Upper lobe of left lung (tissue), 4 donors: ENCODE measurements around the gene NUP214.

ENCODE experiments used
- EP300 ChIP-seq, 4 donors: sonication (generic); formaldehyde crosslinking; IDR thresholded peaks; one replicate each; pipeline ENCODE4 v1.5.1; 2017; ENCODE audit warnings: antibody characterized with exemption in 4 of 4, control low read depth in 2 of 4
- POLR2A ChIP-seq, 4 donors: fragments of 450-650 bp; IDR thresholded peaks; one replicate each; pipeline ENCODE4 v1.5.1; 2016 to 2017; ENCODE audit warnings: antibody characterized with exemption in 4 of 4, mild to moderate bottlenecking in 2 of 4
- POLR2AphosphoS5 ChIP-seq, 2 donors: sonication (generic); formaldehyde crosslinking; IDR thresholded peaks; one replicate each; pipeline ENCODE4 v1.5.1; 2017; ENCODE audit warnings: antibody characterized with exemption in 2 of 2
- TF ChIP-seq, protein P1 (sequence below), 6 experiments: fragments of 450-650 bp in 4 of 6; fragments of 200-600 bp in 2 of 6; sonication (generic) in 2 of 6; IDR thresholded peaks; one replicate each; pipeline ENCODE4 v1.5.1; 2016 to 2019; ENCODE audit warnings: antibody characterized with exemption in 6 of 6

DNA sequence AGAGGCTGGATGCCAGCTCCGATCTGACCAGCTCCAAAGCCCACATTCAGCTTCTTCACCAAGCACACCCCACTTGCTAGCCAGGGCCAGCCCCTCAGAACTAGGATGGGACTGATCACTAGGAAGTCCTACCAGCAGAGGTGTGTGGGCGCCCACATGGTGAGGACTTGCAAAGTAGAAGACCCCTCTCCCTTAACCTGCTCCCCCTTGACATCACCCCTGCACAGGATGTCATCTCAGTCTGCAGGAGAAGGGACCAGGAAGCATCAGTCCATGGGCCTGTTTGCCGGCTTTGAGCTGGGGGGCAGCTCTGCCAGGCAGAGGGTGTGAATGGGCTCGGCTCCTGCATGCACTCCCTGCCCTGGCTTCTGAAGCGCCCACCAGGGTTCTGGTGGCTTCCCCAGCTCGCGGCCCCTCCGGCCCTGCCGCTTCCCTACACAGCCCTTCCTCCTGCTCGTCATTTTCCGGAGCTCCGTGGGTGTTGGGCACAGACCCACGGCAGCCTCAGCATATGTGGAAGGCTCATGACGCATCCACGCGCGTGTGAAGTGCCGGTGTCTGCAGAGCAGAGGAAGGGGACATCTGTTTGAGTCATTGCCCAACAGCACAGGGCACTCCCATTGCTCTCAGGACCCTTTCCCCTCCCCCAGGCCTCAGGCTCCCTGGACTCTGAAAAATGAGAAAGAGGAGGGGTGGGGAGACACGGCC lies 154.6 kb downstream of the NUP214 start:
- TF ChIP-seq POLR2AphosphoS5 (IDR thresholded peaks at IDR 0.05): no peak
- TF ChIP-seq POLR2A (IDR thresholded peaks at IDR 0.05): no peak
- TF ChIP-seq, protein P1, sequence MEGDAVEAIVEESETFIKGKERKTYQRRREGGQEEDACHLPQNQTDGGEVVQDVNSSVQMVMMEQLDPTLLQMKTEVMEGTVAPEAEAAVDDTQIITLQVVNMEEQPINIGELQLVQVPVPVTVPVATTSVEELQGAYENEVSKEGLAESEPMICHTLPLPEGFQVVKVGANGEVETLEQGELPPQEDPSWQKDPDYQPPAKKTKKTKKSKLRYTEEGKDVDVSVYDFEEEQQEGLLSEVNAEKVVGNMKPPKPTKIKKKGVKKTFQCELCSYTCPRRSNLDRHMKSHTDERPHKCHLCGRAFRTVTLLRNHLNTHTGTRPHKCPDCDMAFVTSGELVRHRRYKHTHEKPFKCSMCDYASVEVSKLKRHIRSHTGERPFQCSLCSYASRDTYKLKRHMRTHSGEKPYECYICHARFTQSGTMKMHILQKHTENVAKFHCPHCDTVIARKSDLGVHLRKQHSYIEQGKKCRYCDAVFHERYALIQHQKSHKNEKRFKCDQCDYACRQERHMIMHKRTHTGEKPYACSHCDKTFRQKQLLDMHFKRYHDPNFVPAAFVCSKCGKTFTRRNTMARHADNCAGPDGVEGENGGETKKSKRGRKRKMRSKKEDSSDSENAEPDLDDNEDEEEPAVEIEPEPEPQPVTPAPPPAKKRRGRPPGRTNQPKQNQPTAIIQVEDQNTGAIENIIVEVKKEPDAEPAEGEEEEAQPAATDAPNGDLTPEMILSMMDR (IDR thresholded peaks at IDR 0.05): no peak
- no peak for TF ChIP-seq EP300 (IDR thresholded peaks at IDR 0.05)
